ENCODE data around the gene ABCA4.

DNA sequence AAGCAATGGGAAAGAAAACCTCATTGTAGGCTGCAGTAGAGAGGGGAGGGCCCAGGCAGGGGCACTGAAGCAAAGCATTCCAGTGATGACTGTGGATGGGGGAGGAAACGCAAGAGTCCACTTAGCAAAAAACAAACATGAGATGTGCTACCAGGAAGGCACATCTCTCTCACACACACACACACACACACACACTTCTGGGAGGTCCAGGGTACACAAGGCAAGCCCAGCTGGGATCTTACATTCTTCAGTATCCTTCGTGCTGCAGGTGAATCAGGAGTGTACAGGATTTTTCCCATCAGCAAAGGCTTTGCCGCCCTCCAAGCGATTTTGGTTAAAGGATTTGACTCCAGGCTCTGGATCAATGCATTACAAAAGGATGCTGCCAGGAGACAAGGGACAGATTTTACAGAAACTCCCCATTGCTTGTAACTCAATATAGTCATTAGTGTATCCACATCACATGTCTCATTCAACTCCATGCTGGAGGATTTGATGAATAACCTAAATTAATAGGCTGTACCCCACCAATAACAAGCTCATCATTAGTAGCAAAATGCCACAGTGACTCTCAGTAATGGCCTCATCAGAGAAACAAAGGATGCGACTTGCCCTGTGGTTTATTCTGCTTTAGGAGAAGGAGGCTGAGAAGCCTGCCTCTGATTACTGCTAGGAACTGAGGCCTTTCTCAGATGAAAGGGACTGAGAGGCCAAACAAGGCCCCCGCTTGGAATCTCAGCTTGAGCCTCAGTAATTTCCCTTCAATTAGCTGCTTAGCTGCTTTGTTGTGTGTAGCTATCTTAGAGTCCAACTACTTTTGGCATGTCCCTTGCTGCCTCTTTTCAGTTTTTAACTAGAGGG is 41.6 kb downstream of the ABCA4 start:
- TF ChIP-seq, protein P1, sequence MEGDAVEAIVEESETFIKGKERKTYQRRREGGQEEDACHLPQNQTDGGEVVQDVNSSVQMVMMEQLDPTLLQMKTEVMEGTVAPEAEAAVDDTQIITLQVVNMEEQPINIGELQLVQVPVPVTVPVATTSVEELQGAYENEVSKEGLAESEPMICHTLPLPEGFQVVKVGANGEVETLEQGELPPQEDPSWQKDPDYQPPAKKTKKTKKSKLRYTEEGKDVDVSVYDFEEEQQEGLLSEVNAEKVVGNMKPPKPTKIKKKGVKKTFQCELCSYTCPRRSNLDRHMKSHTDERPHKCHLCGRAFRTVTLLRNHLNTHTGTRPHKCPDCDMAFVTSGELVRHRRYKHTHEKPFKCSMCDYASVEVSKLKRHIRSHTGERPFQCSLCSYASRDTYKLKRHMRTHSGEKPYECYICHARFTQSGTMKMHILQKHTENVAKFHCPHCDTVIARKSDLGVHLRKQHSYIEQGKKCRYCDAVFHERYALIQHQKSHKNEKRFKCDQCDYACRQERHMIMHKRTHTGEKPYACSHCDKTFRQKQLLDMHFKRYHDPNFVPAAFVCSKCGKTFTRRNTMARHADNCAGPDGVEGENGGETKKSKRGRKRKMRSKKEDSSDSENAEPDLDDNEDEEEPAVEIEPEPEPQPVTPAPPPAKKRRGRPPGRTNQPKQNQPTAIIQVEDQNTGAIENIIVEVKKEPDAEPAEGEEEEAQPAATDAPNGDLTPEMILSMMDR (IDR thresholded peaks at IDR 0.05), result no peak
- TF ChIP-seq POLR2A (IDR thresholded peaks at IDR 0.05) (no peak), POLR2AphosphoS5 (IDR thresholded peaks at IDR 0.05; ENCODE audit: insufficient read depth in 1 of 2, low read depth in 1 of 2) (no peak)
